ENCODE measurements around the gene OR51E1.

DNA sequence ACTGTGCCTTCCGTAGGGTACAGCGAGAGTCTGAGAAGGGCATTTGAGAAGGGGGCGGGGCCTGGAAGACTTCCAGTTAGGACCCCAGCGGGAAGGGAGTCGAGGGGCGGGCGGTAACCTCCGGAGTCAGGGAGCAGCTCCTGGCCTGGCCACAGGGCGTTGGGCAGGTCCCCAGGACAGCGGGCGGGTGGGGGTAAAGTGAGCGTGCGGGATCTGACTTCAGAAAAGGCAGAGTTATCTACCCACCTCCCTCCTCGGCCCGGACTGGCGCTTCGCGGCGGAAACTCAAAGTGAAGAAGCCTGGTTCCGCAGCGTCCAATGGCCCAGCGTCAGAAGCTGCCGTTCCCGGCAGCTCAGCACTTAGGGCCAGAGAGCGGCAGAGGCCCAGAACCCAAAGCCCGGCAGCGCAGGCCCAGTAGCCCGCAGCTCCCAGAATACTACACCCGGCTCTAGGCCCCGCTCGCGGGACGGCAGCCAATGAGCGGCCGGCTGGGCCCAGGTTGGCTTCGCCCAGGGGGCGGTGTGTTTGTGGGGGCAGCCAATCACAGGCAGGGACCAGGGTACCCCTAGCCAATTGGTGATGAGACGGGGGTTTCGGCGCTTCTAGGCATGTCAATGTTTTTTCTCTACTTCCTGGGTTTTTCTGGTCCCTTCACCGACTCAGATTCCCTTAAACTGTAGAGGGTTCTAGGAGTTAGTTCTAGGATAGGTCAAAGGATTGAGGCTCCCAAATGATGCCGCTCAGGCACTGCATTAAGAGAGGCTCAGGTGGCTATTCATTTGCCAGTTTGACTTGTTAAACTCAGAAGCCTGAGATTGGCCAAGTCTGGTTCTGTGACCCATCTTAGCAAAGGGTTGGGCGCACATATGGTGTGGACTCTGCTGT, 35.8 kb upstream of the OR51E1 start, which contains the start of gene TRIM68:
- TF ChIP-seq POLR2A (IDR thresholded peaks at IDR 0.05) = peak; percentile 59 to 74
- TF ChIP-seq, protein P1, sequence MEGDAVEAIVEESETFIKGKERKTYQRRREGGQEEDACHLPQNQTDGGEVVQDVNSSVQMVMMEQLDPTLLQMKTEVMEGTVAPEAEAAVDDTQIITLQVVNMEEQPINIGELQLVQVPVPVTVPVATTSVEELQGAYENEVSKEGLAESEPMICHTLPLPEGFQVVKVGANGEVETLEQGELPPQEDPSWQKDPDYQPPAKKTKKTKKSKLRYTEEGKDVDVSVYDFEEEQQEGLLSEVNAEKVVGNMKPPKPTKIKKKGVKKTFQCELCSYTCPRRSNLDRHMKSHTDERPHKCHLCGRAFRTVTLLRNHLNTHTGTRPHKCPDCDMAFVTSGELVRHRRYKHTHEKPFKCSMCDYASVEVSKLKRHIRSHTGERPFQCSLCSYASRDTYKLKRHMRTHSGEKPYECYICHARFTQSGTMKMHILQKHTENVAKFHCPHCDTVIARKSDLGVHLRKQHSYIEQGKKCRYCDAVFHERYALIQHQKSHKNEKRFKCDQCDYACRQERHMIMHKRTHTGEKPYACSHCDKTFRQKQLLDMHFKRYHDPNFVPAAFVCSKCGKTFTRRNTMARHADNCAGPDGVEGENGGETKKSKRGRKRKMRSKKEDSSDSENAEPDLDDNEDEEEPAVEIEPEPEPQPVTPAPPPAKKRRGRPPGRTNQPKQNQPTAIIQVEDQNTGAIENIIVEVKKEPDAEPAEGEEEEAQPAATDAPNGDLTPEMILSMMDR (IDR thresholded peaks at IDR 0.05) = peak in 2 of 4 experiments; percentile 5 to 10

Data from uterus (tissue), 2 donors.